HepG2 (cell line): ENCODE results near the gene TRIM2. TPM values are rescaled to one million over a fixed set of nuclear protein-coding genes. Genes with fewer than 3 reads are reported as not detected.

Experiments
- ATAC-seq: fragments of 200-7000 bp; cut with Tn5 transposase; 3 replicates; pipeline ENCODE4 v1.9.1; 2020; ENCODE audit warnings: mild to moderate bottlenecking, moderate library complexity
- BruUV-seq: library from RNA; stranded (reverse); fragments of 400-500 nt; replicated peaks from 2 replicates; lab custom pipeline; 2021; lab: Mats Ljungman, UMichigan
- CTCF ChIA-PET: fragments of 300-600 bp; formaldehyde crosslinking; extraction: SDS; loops from one replicate; lab custom pipeline; 2021; ENCODE audit warnings: low total read pairs, inconsistent platforms, low intra/inter-chr PET ratio; lab: Yijun Ruan, JAX
- POLR2A ChIA-PET: fragments of 350-600 bp; sonication (Branson Sonifier 250); formaldehyde crosslinking; loops from one replicate; lab custom pipeline; 2020; ENCODE audit warnings: antibody characterized with exemption, inconsistent platforms; lab: Yijun Ruan, JAX
- DNase-seq: peaks from one replicate; pipeline ENCODE4 v3.0.0-alpha.2; 2015; ENCODE audit warnings: low spot score
- FAIRE-seq: peaks from 3 replicates; lab custom pipeline; 2011; peaks lifted over from hg19 to GRCh38; lab: Jason Lieb, UNC
- H2AFZ ChIP-seq: one replicate; pipeline ENCODE4 v1.6.1; 2011; ENCODE audit warnings: low read length, inconsistent platforms
- H3K27ac ChIP-seq: fragments of 300-600 bp; 3 replicates; pipeline ENCODE4 v1.8.0; 2011; ENCODE audit warnings: mixed run types, mild to moderate bottlenecking, mixed read lengths, low read length, inconsistent platforms; ENCODE audit not compliant: insufficient read depth; ENCODE audit errors: extremely low read length
- H3K27me3 ChIP-seq, 2 experiments: fragments of 200-600 bp in 1 of 2; 2 replicates in 1 of 2; 3 replicates in 1 of 2; pipeline versions ENCODE4 v1.6.0 to v1.8.0; 2011; ENCODE audit warnings: low read length in 2 of 2, mild to moderate bottlenecking in 2 of 2, moderate library complexity in 2 of 2, inconsistent platforms in 1 of 2; ENCODE audit not compliant: insufficient read depth in 2 of 2, control insufficient read depth in 1 of 2
- H3K36me3 ChIP-seq, 2 experiments: fragments of 200-600 bp in 1 of 2; replicated peaks in 1 of 2; 2 replicates in 1 of 2; 3 replicates in 1 of 2; pipeline versions ENCODE4 v1.5.1 to v1.8.0; 2011; ENCODE audit warnings: low read length in 2 of 2, inconsistent platforms in 1 of 2; ENCODE audit not compliant: insufficient read depth in 2 of 2, control insufficient read depth in 1 of 2
- H3K4me1 ChIP-seq: 2 replicates; pipeline ENCODE4 v1.5.1; 2012; ENCODE audit warnings: low read length, inconsistent platforms; ENCODE audit not compliant: insufficient read depth
- H3K4me2 ChIP-seq: 2 replicates; pipeline ENCODE4 v1.6.0; 2011; ENCODE audit warnings: low read depth, low read length, inconsistent platforms
- H3K4me3 ChIP-seq, 3 experiments: fragments of 200-600 bp in 1 of 3; sonication (generic), shearing (Covaris generic) in 1 of 3; replicated peaks in 1 of 3; 2 replicates each; pipeline ENCODE4 v1.5.1; 2011 to 2016; ENCODE audit warnings: low read length in 3 of 3, inconsistent platforms in 2 of 3, low read depth in 2 of 3, mild to moderate bottlenecking in 2 of 3, control low read depth in 1 of 3, mixed read lengths in 1 of 3; ENCODE audit not compliant: insufficient read depth in 1 of 3
- H3K79me2 ChIP-seq: one replicate; pipeline ENCODE4 v1.6.1; 2011; ENCODE audit warnings: low read length, inconsistent platforms; ENCODE audit not compliant: insufficient read depth
- H3K9ac ChIP-seq: 2 replicates; pipeline ENCODE4 v1.6.0; 2011; ENCODE audit warnings: mild to moderate bottlenecking, low read depth, low read length, inconsistent platforms; ENCODE audit not compliant: insufficient read depth
- H3K9me3 ChIP-seq: 2 replicates; pipeline ENCODE4 v1.5.1; 2012; ENCODE audit warnings: mild to moderate bottlenecking, low read length
- H4K20me1 ChIP-seq: 2 replicates; pipeline ENCODE4 v1.6.0; 2011; ENCODE audit warnings: inconsistent platforms, mild to moderate bottlenecking, low read length, moderate library complexity; ENCODE audit not compliant: insufficient read depth
- IKZF1 ChIP-seq: fragments of 450-650 bp; IDR thresholded peaks from 2 replicates; pipeline ENCODE4 v1.7.1; 2016
- PHF21A ChIP-seq: sonication (generic); formaldehyde crosslinking; IDR thresholded peaks from 2 replicates; pipeline ENCODE4 v1.5.0; 2020; ENCODE audit warnings: mild to moderate bottlenecking, missing genetic modification reagents
- ZFP36L2 ChIP-seq: sonication (generic); formaldehyde crosslinking; IDR thresholded peaks from 2 replicates; pipeline ENCODE4 v1.4.0; 2020; ENCODE audit warnings: missing genetic modification reagents
- ZHX1 ChIP-seq: sonication (generic); formaldehyde crosslinking; IDR thresholded peaks from 2 replicates; pipeline ENCODE4 v1.8.1; 2022; ENCODE audit warnings: low read depth, mild to moderate bottlenecking, missing genetic modification reagents
- ZNF232 ChIP-seq: sonication (generic); formaldehyde crosslinking; IDR thresholded peaks from 2 replicates; pipeline ENCODE4 v1.4.0; 2020; ENCODE audit warnings: missing genetic modification reagents, borderline replicate concordance
- ZNF34 ChIP-seq: sonication (generic); formaldehyde crosslinking; IDR thresholded peaks from 2 replicates; pipeline ENCODE4 v1.4.0; 2020; ENCODE audit warnings: mild to moderate bottlenecking, missing genetic modification reagents, borderline replicate concordance
- WGBS: methylation state at CpG from one replicate; pipeline ENCODE4 v1.1.6; 2017; ENCODE audit warnings: low lambda C conversion rate; 5-methylcytosine and 5-hydroxymethylcytosine counted together
- in situ Hi-C: cut with HindIII; loops from 2 replicates; pipeline ENCODE4 v1.10.0; 2017; ENCODE audit warnings: low pct_unique_long_range_greater_than_20kb; ENCODE audit not compliant: extremely low pct_ligation_motif_present
- intact Hi-C: fragments of 100-400 bp; cut with micrococcal nuclease; formaldehyde crosslinking; loops from one replicate; pipeline ENCODE4 v1.10.0; 2022; ENCODE audit not compliant: unreplicated experiment
- polyA plus RNA-seq, 8 experiments: library from polyadenylated mRNA; depleted of rRNA in 3 of 8; stranded (reverse) in 7 of 8; unstranded in 1 of 8; fragments of >200 nt; fragmentation: Illumina TruSeq in 4 of 8; extraction: Trizol in 4 of 8; gene quantifications; 2 replicates each; pipeline versions ENCODE4 v1.2.1 to v1.2.3, GENCODE V29; 2011 to 2016; ENCODE audit warnings: low read depth in 4 of 8, missing spikeins in 1 of 8, mixed read lengths in 1 of 8; ENCODE audit not compliant: insufficient read depth in 1 of 8
- total RNA-seq, 5 experiments: library from RNA; depleted of rRNA; stranded (reverse); fragments of >200 nt; fragmentation: Illumina TruSeq; extraction: Trizol; gene quantifications; 2 replicates each; pipeline ENCODE4 v1.2.3, GENCODE V29; 2016; ENCODE audit warnings: low read depth in 1 of 5

TRIM2 gene
- total and polyA plus RNA-seq, 2 of the 13 experiments (the other 11 are each of a cell fraction or from before 2014, with no cell fraction given) = 2.1 to 4.2 TPM

GRCh38 chr4:153366486-153366885 lies 162.2 kb downstream of the TRIM2 start (continued):
- no peak for TF ChIP-seq ZHX1 (CRISPR knock-in tag)

GRCh38 chr4:153367092-153367491 lies 162.8 kb downstream of the TRIM2 start:
- no TSS peak for BruUV-seq
- Histone ChIP-seq H3K36me3 (peaks cover 1 to 8% of the 10 kb centered on the region in 2 experiments), H3K27me3 (no peaks in the 10 kb centered on the region), H3K27ac (no peak overlapping the region), H3K4me2 (no peak overlapping the region), H3K79me2 (no peaks in the 10 kb centered on the region), H3K9me3 (no peaks in the 10 kb centered on the region), H3K9ac (no peak overlapping the region), H3K4me1 (no peaks in the 10 kb centered on the region), H3K4me3 (no peak overlapping the region), H4K20me1 (no peaks in the 10 kb centered on the region), H2AFZ (no peak overlapping the region)
- TF ChIP-seq IKZF1 = no peak
- TF ChIP-seq ZNF232 (CRISPR knock-in tag) = no peak
- TF ChIP-seq ZNF34 (CRISPR knock-in tag) = no peak
- TF ChIP-seq ZFP36L2 (CRISPR knock-in tag) = no peak
- TF ChIP-seq PHF21A (CRISPR knock-in tag) = no peak
- 100% methylated on average over 1 of the region's 1 CpG for WGBS
- FAIRE-seq = no peak
- no peak for DNase-seq
- in situ Hi-C loops (no loop called here), intact Hi-C loops (no loop called here)
- ChIA-PET CTCF (no interaction called here), POLR2A (no interaction called here)
- no peak for ATAC-seq
